K562 (cell line): ENCODE data around the gene EVL. TPM values are rescaled to one million over a fixed set of nuclear protein-coding genes. Genes with fewer than 3 reads are reported as not detected.

Experiments used
- ATAC-seq: fragments of 200-7000 bp; cut with Tn5 transposase; 3 replicates; pipeline ENCODE4 v1.9.1; 2020; ENCODE audit warnings: moderate library complexity
- BruUV-seq: library from RNA; stranded (reverse); fragments of 400-500 nt; replicated peaks from 2 replicates; lab custom pipeline; 2021; lab: Mats Ljungman, UMichigan
- CTCF ChIA-PET: fragments of 300-600 bp; formaldehyde crosslinking; extraction: SDS; loops from one replicate; lab custom pipeline; 2021; ENCODE audit warnings: low intra/inter-chr PET ratio; lab: Yijun Ruan, JAX
- POLR2A ChIA-PET: fragments of 300-600, 350-650 bp; sonication (Branson Sonifier 250); formaldehyde crosslinking; extraction: SDS; loops from one replicate; lab custom pipeline; 2021; ENCODE audit warnings: antibody characterized with exemption, inconsistent platforms; lab: Yijun Ruan, JAX
- DNase-seq, 4 experiments: peaks; one replicate each; pipeline versions ENCODE4 v3.0.0 to v3.0.0-alpha.2; 2011 to 2018; ENCODE audit warnings: low spot score in 3 of 4, mixed read lengths in 3 of 4; ENCODE audit errors: extremely low read depth in 1 of 4
- FAIRE-seq: peaks from 2 replicates; lab custom pipeline; 2011; peaks lifted over from hg19 to GRCh38; lab: Jason Lieb, UNC
- H2AFZ ChIP-seq: 2 replicates; pipeline ENCODE4 v1.6.0; 2011; ENCODE audit warnings: low read depth, low read length, control low read depth, inconsistent platforms
- H3K27ac ChIP-seq: fragments of 200-600 bp; 3 replicates; pipeline ENCODE4 v1.8.0; 2011; ENCODE audit warnings: low read depth, mild to moderate bottlenecking, control low read depth, inconsistent platforms, low read length, moderate library complexity, mixed read lengths; ENCODE audit errors: extremely low read depth
- H3K27me3 ChIP-seq, 2 experiments: fragments of 300-600 bp in 1 of 2; 2 replicates in 1 of 2; 3 replicates in 1 of 2; pipeline versions ENCODE4 v1.6.0 to v1.8.0; 2011; ENCODE audit warnings: inconsistent platforms in 2 of 2, low read length in 2 of 2, mild to moderate bottlenecking in 1 of 2, mixed read lengths in 1 of 2, moderate library complexity in 1 of 2; ENCODE audit not compliant: control insufficient read depth in 2 of 2, insufficient read depth in 2 of 2
- H3K36me3 ChIP-seq: fragments of 300-600 bp; 3 replicates; pipeline ENCODE4 v1.8.0; 2011; ENCODE audit warnings: mild to moderate bottlenecking, low read length, inconsistent platforms; ENCODE audit not compliant: control insufficient read depth, insufficient read depth
- H3K4me1 ChIP-seq, 2 experiments: fragments of 200-600 bp in 1 of 2; replicated peaks in 1 of 2; 2 replicates in 1 of 2; 3 replicates in 1 of 2; pipeline versions ENCODE4 v1.5.1 to v1.8.0; 2011; ENCODE audit warnings: inconsistent platforms in 2 of 2, low read length in 2 of 2, mild to moderate bottlenecking in 1 of 2, mixed read lengths in 1 of 2, moderate library complexity in 1 of 2; ENCODE audit not compliant: control insufficient read depth in 2 of 2, insufficient read depth in 2 of 2
- H3K4me2 ChIP-seq: 2 replicates; pipeline ENCODE4 v1.6.1; 2011; ENCODE audit warnings: low read length, control low read depth, inconsistent platforms, mixed read lengths; ENCODE audit not compliant: insufficient read depth
- H3K4me3 ChIP-seq: fragments of 200-600 bp; sonication (generic), shearing (Covaris generic); 2 replicates; pipeline ENCODE4 v1.5.1; 2016; ENCODE audit warnings: control low read depth, inconsistent platforms
- H3K79me2 ChIP-seq: fragments of 200-600 bp; 3 replicates; pipeline ENCODE4 v1.8.0; 2011; ENCODE audit warnings: low read length, inconsistent platforms; ENCODE audit not compliant: control insufficient read depth, insufficient read depth
- H3K9ac ChIP-seq, 2 experiments: 2 replicates each; pipeline versions ENCODE4 v1.6.0 to v1.6.1; 2011; ENCODE audit warnings: low read depth in 2 of 2, low read length in 2 of 2, control low read depth in 1 of 2, inconsistent platforms in 1 of 2, mild to moderate bottlenecking in 1 of 2, mixed read lengths in 1 of 2; ENCODE audit not compliant: insufficient read depth in 1 of 2
- H3K9me1 ChIP-seq: one replicate; pipeline ENCODE4 v1.6.0; 2011; ENCODE audit warnings: inconsistent platforms, mild to moderate bottlenecking, low read length, moderate library complexity; ENCODE audit not compliant: control insufficient read depth, insufficient read depth
- H3K9me3 ChIP-seq: replicated peaks from 2 replicates; pipeline ENCODE4 v1.5.1; 2011; ENCODE audit warnings: low read depth, low read length, inconsistent platforms; ENCODE audit not compliant: control insufficient read depth, insufficient read depth
- H4K20me1 ChIP-seq: replicated peaks from 2 replicates; pipeline ENCODE4 v1.6.1; 2011; ENCODE audit warnings: low read length, inconsistent platforms, mixed read lengths; ENCODE audit not compliant: control insufficient read depth, insufficient read depth
- ASH1L ChIP-seq: fragments of 450-650 bp; IDR thresholded peaks from 2 replicates; pipeline ENCODE4 v1.6.1; 2018; ENCODE audit warnings: borderline replicate concordance, mild to moderate bottlenecking, low read depth; ENCODE audit not compliant: partially characterized antibody
- FOXJ2 ChIP-seq: fragments of 200-800 bp; sonication (Bioruptor generic); IDR thresholded peaks from 2 replicates; pipeline ENCODE4 v1.6.1; 2016; ENCODE audit warnings: missing genetic modification characterization, missing compliant biosample characterization
- HEY1 ChIP-seq: fragments of 250-450 bp; sonication (Bioruptor Pico); IDR thresholded peaks from 2 replicates; pipeline ENCODE4 v1.5.0; 2020; ENCODE audit warnings: mild to moderate bottlenecking, moderate library complexity, borderline replicate concordance
- PML ChIP-seq: IDR thresholded peaks from 2 replicates; pipeline ENCODE4 v1.6.1; 2012; ENCODE audit warnings: low read length, inconsistent platforms
- SAP30 ChIP-seq: fragments of 200-600 bp; sonication (generic); IDR thresholded peaks from 2 replicates; pipeline ENCODE4 v1.6.1; 2012; ENCODE audit warnings: borderline replicate concordance, low read depth, mild to moderate bottlenecking, moderate library complexity, low read length, control low read depth, inconsistent platforms; ENCODE audit not compliant: insufficient read depth, poor library complexity, severe bottlenecking
- STAT6 ChIP-seq: sonication (generic); formaldehyde crosslinking; IDR thresholded peaks from 2 replicates; pipeline ENCODE4 v1.8.1; 2023; ENCODE audit warnings: mild to moderate bottlenecking, missing genetic modification reagents
- SUPT5H ChIP-seq: fragments of 450-650 bp; IDR thresholded peaks from 2 replicates; pipeline ENCODE4 v1.6.1; 2016
- WGBS: fragments of 100-300 bp; shearing (Covaris generic); methylation state at CpG from one replicate; pipeline ENCODE4 v1.1.6; 2016; ENCODE audit warnings: low coverage, mixed read lengths; ENCODE audit not compliant: insufficient coverage; ENCODE audit errors: missing lambda C conversion rate; 5-methylcytosine and 5-hydroxymethylcytosine counted together
- in situ Hi-C: fragments of 300-500 bp; cut with MboI; formaldehyde crosslinking; loops from 4 replicates; pipeline ENCODE4 v1.15.0; 2018; ENCODE audit warnings: inconsistent platforms, mixed read lengths
- intact Hi-C: fragments of 100-400 bp; cut with micrococcal nuclease; formaldehyde crosslinking; loops from 2 replicates; pipeline ENCODE4 v1.14.2; 2022
- polyA plus RNA-seq, 8 experiments: library from polyadenylated mRNA; depleted of rRNA in 4 of 8; stranded (reverse) in 5 of 8; unstranded in 3 of 8; fragments of >200 nt; fragmentation: Nextera tagmentation in 2 of 8; fragmentation: Illumina TruSeq in 1 of 8; extraction: Ambion mirVana in 2 of 8; extraction: Trizol in 1 of 8; gene quantifications; 2 replicates each; pipeline versions ENCODE4 v1.2.1 to v1.2.3, GENCODE V29; 2011 to 2014; ENCODE audit warnings: inconsistent platforms in 1 of 8, missing spikeins in 1 of 8
- total RNA-seq, 7 experiments: library from RNA; depleted of rRNA in 6 of 7; stranded (reverse); fragments of >200 nt in 6 of 7; fragmentation: Illumina TruSeq in 2 of 7; extraction: Trizol in 2 of 7; gene quantifications; 2 replicates each; pipeline versions ENCODE4 v1.2.1 to v1.2.3, GENCODE V29; 2011 to 2021; ENCODE audit warnings: low replicate concordance in 1 of 7

Gene EVL
- total and polyA plus RNA-seq, 9 of the 15 experiments (the other 6 are each of a cell fraction or from before 2014, with no cell fraction given), result 2.9 to 43.4 (median 23.9) TPM

DNA sequence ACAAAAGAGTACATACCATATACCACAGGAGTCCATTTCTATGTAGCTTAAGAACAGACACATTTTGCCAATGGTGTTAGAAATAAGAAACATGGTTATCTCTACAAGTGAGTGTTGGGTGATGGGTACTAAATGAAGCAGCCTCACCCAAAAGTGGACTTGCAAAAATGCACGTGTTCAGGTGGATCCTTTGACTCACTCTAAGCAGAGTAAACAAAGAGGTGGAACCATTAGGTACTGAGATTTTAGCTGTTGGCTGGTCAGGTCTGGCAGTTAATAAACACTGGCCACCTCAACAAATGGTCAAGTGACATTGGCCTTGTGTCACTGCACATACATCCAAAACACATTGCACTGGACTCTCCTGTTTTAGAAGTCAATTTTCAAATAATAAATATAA, 27.6 kb downstream of the EVL start (continued):
- no peak for TF ChIP-seq HEY1 (CRISPR knock-in tag)
- TF ChIP-seq SAP30, result no peak
- TF ChIP-seq, all 486 proteins: peak for 0

- WGBS, result 56% methylated on average over 3 of the region's 6 CpGs
- H4K20me1 ChIP-seq, result no peaks in the 10 kb centered on the region
- no peak overlapping the region for H2AFZ ChIP-seq
- DNase-seq (no peak), FAIRE-seq (no peak), ATAC-seq (no peak)
- H3K4me2 ChIP-seq, result no peak overlapping the region
- in situ Hi-C loops, result no loop called here
- H3K4me3 ChIP-seq, result no peak overlapping the region
- H3K36me3 ChIP-seq, result peaks cover 11% of the 10 kb centered on the region; the same call in 1 of the 3 replicates
- no peak overlapping the region for H3K27ac ChIP-seq
- intact Hi-C loops, result no loop called here
- no peak overlapping the region for H3K9ac ChIP-seq
- H3K4me1 ChIP-seq, result no peaks in the 10 kb centered on the region; a peak in 1 of 5 replicates
- H3K79me2 ChIP-seq, result no peaks in the 10 kb centered on the region
- H3K27me3 ChIP-seq, result no peaks in the 10 kb centered on the region
- H3K9me3 ChIP-seq, result no peaks in the 10 kb centered on the region
- POLR2A ChIA-PET, result interaction anchor here (0.5 to 0.6 kb wide), 2 partner anchors 64 to 94 kb away, joined by 3 read pairs; no protein-coding TSS in a partner anchor
- CTCF ChIA-PET, result no interaction called here
- no peak for TF ChIP-seq FOXJ2 (tag)
- TF ChIP-seq PML, result no peak
- no peak for TF ChIP-seq SUPT5H
- no peak for TF ChIP-seq STAT6 (CRISPR knock-in tag)
- TF ChIP-seq ASH1L, result no peak
- no peaks in the 10 kb centered on the region for H3K9me1 ChIP-seq
- BruUV-seq, result no TSS peak
These were observed 28.1 kb downstream of the EVL start for GRCh38 chr14:100093319-100093718.
